WTC11 (cell line): ENCODE data around the gene COPA. TPM values are rescaled to one million over a fixed set of nuclear protein-coding genes. Genes with fewer than 3 reads are reported as not detected.

Source experiments
- ATAC-seq: fragments of 200-7000 bp; cut with Tn5 transposase; 2 replicates; pipeline ENCODE4 v1.10.0; 2021; ENCODE audit warnings: mild to moderate bottlenecking, moderate library complexity
- CTCF ChIA-PET: fragments of 300-600 bp; sonication (Branson Sonifier 250); formaldehyde crosslinking; loops from one replicate; lab custom pipeline; 2021; ENCODE audit warnings: antibody characterized with exemption; lab: Charles Lee
- POLR2A ChIA-PET: fragments of 350-600 bp; sonication (Branson Sonifier 250); formaldehyde crosslinking; loops from one replicate; lab custom pipeline; 2021; ENCODE audit warnings: antibody characterized with exemption; lab: Charles Lee
- DNase-seq: peaks from one replicate; pipeline ENCODE4 v3.0.0; 2021; ENCODE audit warnings: low spot score
- H3K27ac Mint-ChIP-seq: 2 replicates; pipeline ENCODE4 v1.8.0; 2021; ENCODE audit warnings: mixed read lengths
- H3K27me3 Mint-ChIP-seq: 2 replicates; pipeline ENCODE4 v1.8.0; 2021; ENCODE audit warnings: low read depth, mild to moderate bottlenecking, moderate library complexity, mixed read lengths
- H3K36me3 Mint-ChIP-seq: 2 replicates; pipeline ENCODE4 v1.8.0; 2021; ENCODE audit warnings: mixed read lengths
- H3K4me1 Mint-ChIP-seq: 2 replicates; pipeline ENCODE4 v1.8.0; 2022; ENCODE audit warnings: mixed read lengths
- H3K4me3 Mint-ChIP-seq: 2 replicates; pipeline ENCODE4 v1.8.0; 2021; ENCODE audit warnings: mild to moderate bottlenecking, moderate library complexity, mixed read lengths
- H3K9me3 Mint-ChIP-seq: 2 replicates; pipeline ENCODE4 v1.8.0; 2021; ENCODE audit warnings: mixed read lengths
- AFF4 ChIP-seq: sonication (generic); formaldehyde crosslinking; IDR thresholded peaks from 2 replicates; pipeline ENCODE4 v1.8.1; 2023; ENCODE audit warnings: mild to moderate bottlenecking, missing genetic modification reagents, borderline replicate concordance
- AR ChIP-seq: fragments of 250-450 bp; sonication (Bioruptor Pico); IDR thresholded peaks from 2 replicates; pipeline ENCODE4 v1.9.0; 2021; ENCODE audit warnings: mild to moderate bottlenecking
- CBFB ChIP-seq: sonication (generic); formaldehyde crosslinking; IDR thresholded peaks from 2 replicates; pipeline ENCODE4 v1.8.1; 2022; ENCODE audit warnings: mild to moderate bottlenecking, low read depth, missing genetic modification reagents
- ESRRA ChIP-seq: sonication (generic); formaldehyde crosslinking; IDR thresholded peaks from 2 replicates; pipeline ENCODE4 v1.8.1; 2022; ENCODE audit warnings: mild to moderate bottlenecking, missing genetic modification reagents, borderline replicate concordance
- FOXP1 ChIP-seq: sonication (generic); formaldehyde crosslinking; IDR thresholded peaks from 2 replicates; pipeline ENCODE4 v1.8.0; 2022; ENCODE audit warnings: missing genetic modification reagents, mild to moderate bottlenecking, moderate library complexity, borderline replicate concordance
- HMGXB4 ChIP-seq: sonication (generic); formaldehyde crosslinking; IDR thresholded peaks from 2 replicates; pipeline ENCODE4 v1.8.1; 2023; ENCODE audit warnings: mild to moderate bottlenecking, moderate library complexity, missing genetic modification reagents
- MYBL2 ChIP-seq: sonication (generic); formaldehyde crosslinking; IDR thresholded peaks from 2 replicates; pipeline ENCODE4 v1.8.1; 2023; ENCODE audit warnings: mild to moderate bottlenecking, moderate library complexity, missing genetic modification reagents
- NFATC4 ChIP-seq: fragments of 250-450 bp; sonication (Bioruptor Pico); IDR thresholded peaks from 2 replicates; pipeline ENCODE4 v1.9.0; 2021; ENCODE audit warnings: mild to moderate bottlenecking
- PREB ChIP-seq: sonication (generic); formaldehyde crosslinking; IDR thresholded peaks from 2 replicates; pipeline ENCODE4 v1.8.1; 2022; ENCODE audit warnings: mild to moderate bottlenecking, missing genetic modification reagents, moderate library complexity, borderline replicate concordance
- RORB ChIP-seq: fragments of 250-450 bp; sonication (Bioruptor Pico); IDR thresholded peaks from 2 replicates; pipeline ENCODE4 v1.9.0; 2021; ENCODE audit warnings: mild to moderate bottlenecking
- SMAD3 ChIP-seq: sonication (generic); formaldehyde crosslinking; IDR thresholded peaks from 2 replicates; pipeline ENCODE4 v1.8.0; 2022; ENCODE audit warnings: missing genetic modification reagents, mild to moderate bottlenecking, borderline replicate concordance
- SP1 ChIP-seq: sonication (generic); formaldehyde crosslinking; conservative IDR thresholded peaks from 2 replicates; pipeline ENCODE4 v1.8.1; 2022; ENCODE audit warnings: missing genetic modification reagents
- STAT6 ChIP-seq: sonication (generic); formaldehyde crosslinking; conservative IDR thresholded peaks from 2 replicates; pipeline ENCODE4 v1.8.1; 2023; ENCODE audit warnings: mild to moderate bottlenecking, low read depth, missing genetic modification reagents, moderate library complexity
- TCF7 ChIP-seq: sonication (generic); formaldehyde crosslinking; IDR thresholded peaks from 2 replicates; pipeline ENCODE4 v1.8.0; 2022; ENCODE audit warnings: mild to moderate bottlenecking, low read depth, missing genetic modification reagents, moderate library complexity
- ZBTB43 ChIP-seq: sonication (generic); formaldehyde crosslinking; IDR thresholded peaks from 2 replicates; pipeline ENCODE4 v1.8.1; 2023; ENCODE audit warnings: mild to moderate bottlenecking, missing genetic modification reagents
- ZNF263 ChIP-seq: sonication (generic); formaldehyde crosslinking; IDR thresholded peaks from 2 replicates; pipeline ENCODE4 v1.8.1; 2022; ENCODE audit warnings: low read depth, mild to moderate bottlenecking, moderate library complexity, missing genetic modification reagents
- ZNF423 ChIP-seq: fragments of 250-450 bp; sonication (Bioruptor Pico); IDR thresholded peaks from 2 replicates; pipeline ENCODE4 v2.1.2; 2022; ENCODE audit warnings: mild to moderate bottlenecking, moderate library complexity
- ZNF425 ChIP-seq: fragments of 250-450 bp; sonication (Bioruptor Pico); conservative IDR thresholded peaks from 2 replicates; pipeline ENCODE4 v1.9.0; 2021; ENCODE audit warnings: mild to moderate bottlenecking
- ZNF671 ChIP-seq: fragments of 250-450 bp; sonication (Bioruptor Pico); IDR thresholded peaks from 2 replicates; pipeline ENCODE4 v1.8.0; 2021; ENCODE audit warnings: mild to moderate bottlenecking
- total RNA-seq: library from RNA; stranded (reverse); gene quantifications from 3 replicates; pipeline ENCODE4 v1.2.3, GENCODE V29; 2021

The COPA gene
- total RNA-seq, 1 experiment from 2014 or later = 126 TPM

- H3K27ac Mint-ChIP-seq = no peak overlapping the region
- ChIA-PET POLR2A (no interaction called here), CTCF (interaction anchor here (1.6 kb wide), 1 partner anchor 31 kb away, joined by 6 read pairs; no protein-coding TSS in a partner anchor)
- peaks cover 57% of the 10 kb centered on the region for H3K36me3 Mint-ChIP-seq
- TF ChIP-seq ZNF263 (CRISPR knock-in tag) = no peak
- no peak for TF ChIP-seq FOXP1 (CRISPR knock-in tag)
- no peak for TF ChIP-seq ZBTB43
- no peak for TF ChIP-seq TCF7
- TF ChIP-seq SP1 (CRISPR knock-in tag) = no peak
- no peak for TF ChIP-seq ESRRA (CRISPR knock-in tag)
- no peak for TF ChIP-seq ZNF671 (CRISPR knock-in tag)
- TF ChIP-seq NFATC4 = no peak
- no peak for TF ChIP-seq ZNF425 (CRISPR knock-in tag)
- no peak for TF ChIP-seq PREB (CRISPR knock-in tag)
- no peak for TF ChIP-seq AR (CRISPR knock-in tag)
- no peak for TF ChIP-seq HMGXB4
- no peak for TF ChIP-seq STAT6
- TF ChIP-seq ZNF423 (CRISPR knock-in tag) = no peak
- no peak for TF ChIP-seq SMAD3 (CRISPR knock-in tag)
- no peak for TF ChIP-seq CBFB (CRISPR knock-in tag)
- no peak for TF ChIP-seq AFF4 (CRISPR knock-in tag)
- no peak for TF ChIP-seq MYBL2 (CRISPR knock-in tag)
- no peak for TF ChIP-seq RORB (CRISPR knock-in tag)
- no peak for DNase-seq
- H3K9me3 Mint-ChIP-seq = no peaks in the 10 kb centered on the region
- no peak for ATAC-seq
- no peak overlapping the region for H3K4me3 Mint-ChIP-seq
- H3K27me3 Mint-ChIP-seq = no peaks in the 10 kb centered on the region
- no peaks in the 10 kb centered on the region for H3K4me1 Mint-ChIP-seq
These were observed 20.2 kb downstream of the COPA start for GRCh38 chr1:160322831-160323230.
